Activated CD8-positive, alpha-beta T cell treated with anti-CD3 and anti-CD28 coated beads for 36 hours (primary cell): ENCODE results near the gene STMP1. TPM values are rescaled to one million over a fixed set of nuclear protein-coding genes. Genes with fewer than 3 reads are reported as not detected.

Experiments used
- ATAC-seq: fragments of 200-7000 bp; cut with Tn5 transposase; one replicate; pipeline ENCODE4 v1.10.0; 2021; ENCODE audit warnings: mild to moderate bottlenecking, moderate library complexity
- CTCF ChIA-PET: fragments of 350-600 bp; sonication (Branson Sonifier 250); formaldehyde crosslinking; loops from one replicate; lab custom pipeline; 2021; ENCODE audit warnings: antibody characterized with exemption; lab: Charles Lee
- POLR2A ChIA-PET: fragments of 350-600 bp; sonication (Branson Sonifier 250); formaldehyde crosslinking; loops from one replicate; lab custom pipeline; 2021; ENCODE audit warnings: antibody characterized with exemption; lab: Charles Lee
- DNase-seq: peaks from one replicate; pipeline ENCODE4 v3.0.0-alpha.2; 2020
- H3K27ac Mint-ChIP-seq: one replicate; pipeline ENCODE4 v1.8.0; 2021; ENCODE audit warnings: mild to moderate bottlenecking, mixed read lengths
- H3K27me3 Mint-ChIP-seq: one replicate; pipeline ENCODE4 v1.8.0; 2021; ENCODE audit warnings: mixed read lengths
- H3K36me3 Mint-ChIP-seq: one replicate; pipeline ENCODE4 v1.8.0; 2021; ENCODE audit warnings: low read depth, mixed read lengths
- H3K4me1 Mint-ChIP-seq: one replicate; pipeline ENCODE4 v1.8.0; 2021; ENCODE audit warnings: low read depth, mixed read lengths
- H3K4me3 Mint-ChIP-seq: one replicate; pipeline ENCODE4 v1.8.0; 2021; ENCODE audit warnings: mild to moderate bottlenecking, moderate library complexity, mixed read lengths
- H3K9me3 Mint-ChIP-seq: one replicate; pipeline ENCODE4 v1.8.0; 2021; ENCODE audit warnings: mixed read lengths
- intact Hi-C: fragments of 100-400 bp; cut with micrococcal nuclease; formaldehyde crosslinking; loops from one replicate; pipeline ENCODE4 v1.10.0; 2022
- total RNA-seq, 2 experiments: library from RNA; stranded (reverse); gene quantifications; one replicate each; pipeline ENCODE4 v1.2.3, GENCODE V29; 2021
- TF ChIP-seq, protein P1 (sequence below): fragments of 200-600 bp; IDR thresholded peaks from one replicate; pipeline ENCODE4 v1.8.0; 2022; ENCODE audit warnings: antibody characterized with exemption, mild to moderate bottlenecking

STMP1 gene
- total RNA-seq: 10 to 100 TPM; 21.1 to 23.4 TPM

DNA sequence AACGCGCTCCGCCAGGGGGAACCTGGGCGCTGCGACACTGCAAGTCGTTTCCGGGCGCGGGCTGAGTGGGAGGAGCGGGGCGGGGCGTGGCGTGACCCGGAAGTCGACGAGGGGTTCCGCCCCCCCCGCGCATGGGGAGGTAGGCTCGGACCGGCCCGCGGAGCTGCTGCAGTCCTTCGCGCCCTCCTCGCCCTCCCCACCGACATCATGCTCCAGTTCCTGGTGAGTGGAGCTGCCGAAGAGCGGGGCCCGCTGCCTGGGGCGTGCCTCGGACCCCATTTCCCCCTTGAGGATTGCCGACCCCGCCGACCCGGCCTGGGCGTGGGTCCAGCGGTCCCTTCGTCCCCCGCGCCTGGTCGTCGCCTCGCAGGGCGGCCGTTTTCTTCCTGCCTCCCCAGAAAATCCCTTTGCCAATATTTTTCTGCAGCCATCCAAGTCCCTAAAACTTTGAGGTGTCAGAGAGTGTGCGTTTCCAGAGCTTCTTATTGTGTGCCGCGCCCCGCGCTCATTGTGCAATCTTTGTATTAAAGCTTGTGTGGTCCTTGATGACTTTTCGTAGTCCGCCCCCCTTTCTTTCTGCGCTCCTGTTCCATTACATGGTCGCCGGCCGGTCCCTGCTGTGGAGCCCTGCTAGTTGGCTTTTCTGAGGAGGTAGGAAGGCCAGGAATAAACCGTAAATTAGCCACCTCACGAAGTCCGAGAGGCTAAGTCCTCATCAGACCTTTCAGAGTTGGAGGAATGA, at the start of gene STMP1:
STMP1 (plus strand) TSS at position 142 of the 742 bp plus-strand sequence.
- H3K36me3 Mint-ChIP-seq: peaks cover 16% of the 10 kb centered on the region
- ChIA-PET POLR2A (interaction anchor here (0.5 to 2.1 kb wide), 10 partner anchors 9 to 328 kb away, joined by 3 to 13 read pairs (median 4); partner anchors contain the start of gene NUP205), CTCF (interaction anchor here (0.7 to 4.2 kb wide), 9 partner anchors 9 to 381 kb away, joined by 3 to 27 read pairs (median 3); no protein-coding TSS in a partner anchor)
- DNase-seq (peak; percentile 97), ATAC-seq (peak; percentile 95)
- no peaks in the 10 kb centered on the region for H3K27me3 Mint-ChIP-seq
- peak within 1 kb of the TSS; percentile 91 for H3K27ac Mint-ChIP-seq
- peaks cover 41% of the 10 kb centered on the region for H3K4me1 Mint-ChIP-seq
- no peaks in the 10 kb centered on the region for H3K9me3 Mint-ChIP-seq
- peak within 1 kb of the TSS; percentile 86 for H3K4me3 Mint-ChIP-seq
- TF ChIP-seq, protein P1, sequence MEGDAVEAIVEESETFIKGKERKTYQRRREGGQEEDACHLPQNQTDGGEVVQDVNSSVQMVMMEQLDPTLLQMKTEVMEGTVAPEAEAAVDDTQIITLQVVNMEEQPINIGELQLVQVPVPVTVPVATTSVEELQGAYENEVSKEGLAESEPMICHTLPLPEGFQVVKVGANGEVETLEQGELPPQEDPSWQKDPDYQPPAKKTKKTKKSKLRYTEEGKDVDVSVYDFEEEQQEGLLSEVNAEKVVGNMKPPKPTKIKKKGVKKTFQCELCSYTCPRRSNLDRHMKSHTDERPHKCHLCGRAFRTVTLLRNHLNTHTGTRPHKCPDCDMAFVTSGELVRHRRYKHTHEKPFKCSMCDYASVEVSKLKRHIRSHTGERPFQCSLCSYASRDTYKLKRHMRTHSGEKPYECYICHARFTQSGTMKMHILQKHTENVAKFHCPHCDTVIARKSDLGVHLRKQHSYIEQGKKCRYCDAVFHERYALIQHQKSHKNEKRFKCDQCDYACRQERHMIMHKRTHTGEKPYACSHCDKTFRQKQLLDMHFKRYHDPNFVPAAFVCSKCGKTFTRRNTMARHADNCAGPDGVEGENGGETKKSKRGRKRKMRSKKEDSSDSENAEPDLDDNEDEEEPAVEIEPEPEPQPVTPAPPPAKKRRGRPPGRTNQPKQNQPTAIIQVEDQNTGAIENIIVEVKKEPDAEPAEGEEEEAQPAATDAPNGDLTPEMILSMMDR: peak; percentile 59
- intact Hi-C loops: no loop called here

DNA sequence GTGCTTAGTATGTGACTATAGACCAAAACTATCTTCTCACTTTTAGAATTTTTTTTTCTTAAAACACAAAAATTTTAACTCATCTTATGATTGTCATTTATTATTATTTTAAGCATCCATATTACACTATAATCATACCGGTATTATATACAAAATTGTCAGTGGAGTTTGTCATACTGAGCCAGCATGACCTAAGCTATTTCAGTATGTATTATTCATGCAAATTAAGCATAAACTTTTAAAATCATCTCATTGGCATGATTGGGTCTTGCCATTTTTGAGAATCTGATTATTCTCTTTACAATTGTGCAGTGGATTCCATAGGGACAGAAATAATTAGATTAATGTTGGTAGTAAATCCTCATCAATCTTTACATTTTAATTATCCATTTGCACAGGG, 46.2 kb upstream of the STMP1 start:
- Mint-ChIP-seq H3K9me3 (no peaks in the 10 kb centered on the region), H3K36me3 (peaks cover 24% of the 10 kb centered on the region), H3K27ac (no peak overlapping the region), H3K4me3 (no peak overlapping the region), H3K27me3 (no peaks in the 10 kb centered on the region), H3K4me1 (no peaks in the 10 kb centered on the region)
- DNase-seq: no peak
- POLR2A ChIA-PET: no interaction called here
- CTCF ChIA-PET: interaction anchor here (1.4 to 1.7 kb wide), 2 partner anchors 29 to 337 kb away, joined by 3 to 9 read pairs; no protein-coding TSS in a partner anchor
- TF ChIP-seq, protein P1: no peak
- ATAC-seq: no peak
- intact Hi-C loops: no loop called here

DNA sequence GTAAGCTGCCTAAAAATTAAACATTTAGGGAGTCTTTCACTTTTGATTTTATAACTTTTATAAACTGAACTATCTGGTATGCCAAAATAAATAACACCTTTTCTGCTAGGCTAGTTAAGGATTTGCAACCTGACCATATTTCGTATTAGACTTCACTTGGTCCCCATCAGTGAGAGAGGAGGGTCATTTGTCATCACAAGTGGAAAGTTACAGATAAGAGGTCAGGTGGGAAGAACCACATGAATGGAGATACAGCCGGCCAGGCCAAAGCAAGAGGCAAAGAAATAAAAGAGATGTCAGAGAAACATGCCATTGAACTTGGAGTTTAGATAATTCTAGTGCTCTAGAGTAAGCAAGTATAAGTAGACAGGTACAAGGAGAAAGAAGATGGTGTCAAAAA, 44.5 kb upstream of the STMP1 start:
- CTCF ChIA-PET: interaction anchor here (1.1 to 1.6 kb wide), 2 partner anchors 16 to 27 kb away, joined by 3 read pairs; no protein-coding TSS in a partner anchor
- no peak for ATAC-seq

DNA sequence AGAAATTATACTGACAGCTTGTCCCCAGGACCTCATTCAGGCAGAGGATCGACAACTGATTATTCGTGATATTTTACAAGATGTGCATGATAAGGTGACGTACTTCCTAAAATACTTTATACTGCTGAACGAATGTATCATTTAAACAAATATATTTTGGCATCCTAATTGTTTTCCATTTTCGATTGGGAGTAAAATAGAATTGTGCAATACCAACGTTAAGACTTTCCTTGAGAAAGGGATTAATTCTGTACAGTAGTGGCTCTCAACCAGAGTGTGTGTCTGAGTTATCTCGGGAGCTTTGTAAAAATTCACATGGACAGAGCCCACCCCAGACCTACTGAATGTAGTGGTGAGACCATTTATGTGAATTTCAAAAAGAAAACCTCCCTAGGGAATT, 43.8 kb upstream of the STMP1 start:
- intact Hi-C loops: no loop called here
- H3K9me3 Mint-ChIP-seq: no peaks in the 10 kb centered on the region
- TF ChIP-seq, protein P1: no peak
- H3K4me3 Mint-ChIP-seq: no peak overlapping the region
- no peak overlapping the region for H3K27ac Mint-ChIP-seq
- DNase-seq: no peak
- POLR2A ChIA-PET: no interaction called here
- ATAC-seq: no peak
- CTCF ChIA-PET: interaction anchor here (0.8 to 1.6 kb wide), 3 partner anchors 12 to 26 kb away, joined by 3 read pairs; no protein-coding TSS in a partner anchor
- no peaks in the 10 kb centered on the region for H3K27me3 Mint-ChIP-seq
- peaks cover 24% of the 10 kb centered on the region for H3K36me3 Mint-ChIP-seq
- no peaks in the 10 kb centered on the region for H3K4me1 Mint-ChIP-seq

More for the DNA sequence above, 44.5 kb upstream of the STMP1 start:
- intact Hi-C loops: no loop called here
- no peak overlapping the region for H3K27ac Mint-ChIP-seq
- POLR2A ChIA-PET: no interaction called here
- DNase-seq: no peak
- TF ChIP-seq, protein P1: no peak
- no peaks in the 10 kb centered on the region for H3K27me3 Mint-ChIP-seq
- H3K4me1 Mint-ChIP-seq: no peaks in the 10 kb centered on the region
- peaks cover 22% of the 10 kb centered on the region for H3K36me3 Mint-ChIP-seq
- H3K4me3 Mint-ChIP-seq: no peak overlapping the region
- no peaks in the 10 kb centered on the region for H3K9me3 Mint-ChIP-seq

DNA sequence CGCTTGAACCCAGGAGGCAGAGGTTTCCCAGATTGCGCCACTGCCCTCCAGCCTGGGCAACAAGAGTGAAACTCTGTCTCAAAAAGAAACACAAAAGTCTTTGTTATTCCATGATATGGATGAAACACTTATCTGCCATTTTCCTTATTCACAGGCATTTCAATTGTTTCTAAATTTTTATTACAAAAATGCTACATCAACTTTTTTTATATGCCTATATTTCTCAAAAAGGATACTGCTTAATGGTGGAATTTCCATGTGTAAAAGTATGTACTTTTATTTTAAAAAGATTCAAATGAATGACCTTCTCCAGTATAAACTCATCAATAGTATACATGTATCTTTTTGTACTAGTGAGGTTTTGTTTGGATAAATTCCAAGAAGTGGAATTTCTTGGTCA, 41.9 kb upstream of the STMP1 start:
- H3K36me3 Mint-ChIP-seq: peaks cover 29% of the 10 kb centered on the region
- DNase-seq (no peak), ATAC-seq (no peak)
- ChIA-PET POLR2A (no interaction called here), CTCF (interaction anchor here (0.6 to 2.6 kb wide), 16 partner anchors 9 to 103 kb away, joined by 3 to 15 read pairs (median 4); no protein-coding TSS in a partner anchor)
- TF ChIP-seq, protein P1: no peak
- intact Hi-C loops: no loop called here
- H3K4me1 Mint-ChIP-seq: no peaks in the 10 kb centered on the region
- H3K27me3 Mint-ChIP-seq: no peaks in the 10 kb centered on the region
- H3K27ac Mint-ChIP-seq: no peak overlapping the region
- H3K9me3 Mint-ChIP-seq: no peaks in the 10 kb centered on the region
- no peak overlapping the region for H3K4me3 Mint-ChIP-seq
